ENCODE data around the gene ERBB4.
"Not testable (repeated sequence)": the region's sequence is repeated elsewhere in the genome, so short reads cannot be mapped to it uniquely, and the experiment has no call there.

ERBB4 gene

DNA sequence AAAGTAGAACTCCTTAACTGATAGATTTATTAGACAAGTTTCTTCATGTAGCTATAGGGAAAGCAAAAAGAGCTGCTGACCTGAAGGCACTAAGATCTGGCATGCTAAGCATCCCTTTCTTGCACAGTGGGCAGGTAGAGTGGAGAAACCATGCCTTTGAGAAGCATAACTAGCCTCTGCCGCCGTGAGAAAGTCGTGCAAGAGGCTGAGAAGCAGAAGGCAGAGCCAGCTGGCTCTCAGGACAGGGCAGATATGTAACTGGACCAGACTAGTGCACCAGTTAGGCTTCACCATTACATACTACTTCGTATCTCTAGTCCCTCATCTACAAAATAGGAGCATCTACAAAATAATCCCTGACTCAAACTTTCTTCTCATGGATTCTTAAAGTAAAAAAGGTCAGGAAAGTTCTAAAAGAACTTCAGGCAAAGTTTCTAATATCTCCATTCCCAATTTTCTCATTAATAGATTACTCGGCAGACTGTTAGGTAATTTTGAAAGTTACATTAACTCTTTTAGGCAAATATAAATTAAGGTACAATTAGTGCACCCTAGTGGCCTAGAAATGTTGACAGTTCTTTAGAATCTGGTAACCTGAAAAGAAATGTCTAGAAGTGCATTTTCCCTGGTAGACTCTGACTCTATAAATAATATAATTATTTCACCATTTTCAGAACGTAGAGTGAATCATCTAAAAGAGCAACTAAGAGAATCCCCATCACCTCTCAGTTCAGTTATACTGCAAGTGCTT lies 10.3 kb downstream of the ERBB4 start:
- no peak for DNase-seq (ENCODE audit: low read depth, low spot score)

DNA sequence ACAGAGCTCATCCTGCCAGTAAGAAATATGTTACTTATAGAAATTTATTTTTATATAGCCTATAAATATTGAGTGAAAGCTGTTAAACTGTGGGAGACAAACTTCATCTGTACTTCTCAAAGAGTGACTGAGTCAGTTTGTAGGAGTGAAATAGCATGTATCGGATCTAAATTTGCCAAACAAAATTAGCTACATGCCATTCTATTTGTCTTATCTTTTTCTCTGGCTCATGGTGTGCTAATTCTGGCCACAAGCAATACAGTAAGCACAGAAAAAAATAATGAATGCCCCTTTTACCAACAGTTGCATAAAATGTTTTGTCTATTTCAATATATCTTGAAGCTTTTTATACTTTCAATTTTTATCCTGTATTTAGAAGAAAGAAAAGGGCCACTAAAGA lies 12.5 kb downstream of the ERBB4 start:
- DNase-seq (ENCODE audit: low read depth, low spot score), result no peak

- DNase-seq (ENCODE audit: low read depth, low spot score), result no peak
Observed at GRCh38 chr2:212523756-212524155, 14.8 kb downstream of the ERBB4 start.

DNA sequence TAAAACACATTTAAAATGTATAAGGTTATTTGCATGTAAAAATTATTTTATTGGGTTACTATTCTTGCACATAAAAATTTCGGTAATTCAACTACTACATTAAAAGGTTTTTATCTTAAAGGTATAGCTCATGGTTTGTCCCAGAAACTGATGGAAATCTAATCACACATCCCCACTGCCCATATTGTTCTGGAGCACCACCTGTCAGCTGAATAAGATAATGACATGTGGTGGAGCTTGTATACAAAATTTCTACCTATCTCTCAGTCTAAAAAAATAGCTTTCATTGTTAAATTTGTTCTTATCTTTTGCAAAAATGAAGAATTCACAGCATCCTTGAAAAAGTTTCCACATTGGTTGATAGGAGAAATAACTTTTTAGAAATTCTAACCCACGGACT lies 18.3 kb downstream of the ERBB4 start:
- no peak for DNase-seq (ENCODE audit: low read depth, low spot score)

DNA sequence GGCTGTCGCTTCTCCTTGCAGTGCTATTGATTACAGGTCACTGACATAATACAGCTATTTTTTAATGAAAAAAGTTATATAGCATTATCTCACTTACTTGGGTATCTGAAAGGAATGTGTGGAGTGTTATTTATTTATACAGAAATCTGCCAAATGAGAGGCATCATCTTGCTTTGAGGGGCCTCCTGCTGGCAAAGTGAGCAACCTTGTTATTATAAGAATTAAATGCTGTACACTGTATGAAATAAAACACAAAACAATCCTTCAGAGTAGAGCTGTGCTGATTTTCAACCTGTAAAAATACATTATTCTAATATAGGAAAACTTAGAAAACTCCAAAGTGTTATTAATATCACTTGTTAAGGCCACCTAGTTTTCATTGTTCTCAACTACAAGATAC lies 20.9 kb downstream of the ERBB4 start:
- no peak for DNase-seq (ENCODE audit: low read depth, low spot score)

DNA sequence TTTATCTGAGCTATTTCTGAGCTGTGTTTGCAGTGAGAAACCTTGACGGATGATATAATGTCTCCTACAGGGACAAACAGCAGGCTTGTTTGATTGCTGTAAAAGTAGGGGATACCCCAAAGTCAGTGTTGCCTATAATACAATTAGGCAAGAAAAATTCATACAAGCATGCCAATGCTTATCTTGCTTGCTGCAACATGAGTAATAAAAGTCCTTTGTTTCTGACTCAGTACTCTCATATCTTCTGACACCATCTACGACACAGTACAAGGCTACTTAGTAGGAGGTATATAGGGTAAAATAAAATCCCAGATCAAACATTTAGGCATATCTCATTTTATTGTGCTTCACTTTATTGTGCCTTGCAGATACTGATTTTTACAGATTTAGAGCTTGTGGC lies 33.0 kb downstream of the ERBB4 start:
- DNase-seq (ENCODE audit: low read depth, low spot score), result no peak

DNA sequence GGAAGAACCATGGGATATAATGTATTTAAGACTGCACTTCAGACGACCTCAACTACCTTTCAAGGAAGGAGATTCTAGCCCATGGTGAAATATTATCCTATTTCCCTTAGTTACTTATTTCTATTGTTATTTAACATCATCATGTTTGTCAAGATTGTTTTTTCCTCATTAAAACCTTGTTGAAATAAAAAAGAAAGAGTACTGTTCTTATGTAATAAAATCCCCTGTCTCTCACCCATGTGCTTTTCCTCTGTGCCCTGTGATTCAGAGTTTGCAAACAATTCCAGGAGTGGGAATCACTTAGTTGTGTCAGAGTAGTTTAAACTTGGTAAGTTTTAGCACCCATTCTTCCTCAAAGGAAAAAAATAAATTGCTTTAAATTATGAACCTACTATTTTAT lies 43.6 kb downstream of the ERBB4 start:
- DNase-seq (ENCODE audit: low read depth, low spot score), result no peak

DNA sequence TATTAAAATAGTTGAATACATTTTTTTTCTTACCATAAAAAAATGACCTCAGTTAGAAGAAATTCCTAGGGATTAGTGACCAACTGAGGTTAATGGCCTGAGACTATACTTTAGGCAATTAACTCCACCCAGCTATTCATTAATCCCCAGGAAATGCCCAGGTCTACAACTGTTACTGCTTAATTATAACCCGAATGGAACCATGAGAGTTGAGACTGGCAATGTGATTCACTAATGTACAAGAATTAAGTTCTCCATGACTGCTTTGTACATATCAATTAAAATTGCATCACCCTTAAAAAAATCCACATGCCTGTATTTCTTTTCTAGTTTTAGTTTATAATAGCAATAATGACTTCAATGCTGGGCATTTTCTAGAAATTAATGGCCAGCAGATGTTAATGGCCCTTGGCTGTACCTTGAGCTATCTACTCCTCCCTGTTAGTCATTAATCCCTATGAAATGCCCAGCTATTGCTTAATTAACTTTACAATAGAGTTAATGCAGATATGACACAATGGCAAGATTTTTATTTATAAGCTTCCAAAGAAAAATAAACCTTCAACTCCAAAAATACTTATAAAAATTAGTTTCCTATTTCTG lies 44.1 kb downstream of the ERBB4 start:
- no peak for DNase-seq (ENCODE audit: low read depth, low spot score)

DNA sequence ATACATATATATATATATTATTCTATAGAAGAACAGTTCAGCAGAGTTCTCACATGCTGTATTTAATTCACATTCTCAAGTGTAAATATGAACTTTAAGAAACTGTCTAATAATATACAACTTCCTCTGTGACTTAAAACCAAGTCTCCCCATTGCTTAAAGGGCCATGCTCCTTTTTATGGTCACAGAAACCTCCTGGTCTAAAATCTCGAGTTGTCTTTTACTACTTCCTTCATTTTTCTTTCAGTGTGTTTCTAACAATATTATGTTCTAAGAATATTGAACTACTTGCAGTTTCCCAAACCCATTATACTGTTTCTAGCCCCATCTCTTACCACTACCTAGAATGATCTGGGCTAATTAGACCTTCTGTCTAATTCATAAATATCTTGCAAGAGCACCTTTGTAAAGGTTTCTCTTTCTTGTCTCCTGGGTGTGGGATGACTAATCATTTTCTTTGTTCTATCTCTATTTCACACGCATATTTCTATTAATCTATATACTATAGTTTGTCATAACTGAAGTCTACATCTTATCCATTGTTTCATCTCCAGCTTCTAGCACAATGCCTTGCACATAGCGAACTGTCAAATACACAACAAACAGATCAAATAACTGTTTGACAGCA lies 48.8 kb downstream of the ERBB4 start:
- no peak for DNase-seq (ENCODE audit: low read depth, low spot score)

GRCh38 chr2:212488611-212489010 lies 50.0 kb downstream of the ERBB4 start:
- no peak for DNase-seq (ENCODE audit: low read depth, low spot score)

DNA sequence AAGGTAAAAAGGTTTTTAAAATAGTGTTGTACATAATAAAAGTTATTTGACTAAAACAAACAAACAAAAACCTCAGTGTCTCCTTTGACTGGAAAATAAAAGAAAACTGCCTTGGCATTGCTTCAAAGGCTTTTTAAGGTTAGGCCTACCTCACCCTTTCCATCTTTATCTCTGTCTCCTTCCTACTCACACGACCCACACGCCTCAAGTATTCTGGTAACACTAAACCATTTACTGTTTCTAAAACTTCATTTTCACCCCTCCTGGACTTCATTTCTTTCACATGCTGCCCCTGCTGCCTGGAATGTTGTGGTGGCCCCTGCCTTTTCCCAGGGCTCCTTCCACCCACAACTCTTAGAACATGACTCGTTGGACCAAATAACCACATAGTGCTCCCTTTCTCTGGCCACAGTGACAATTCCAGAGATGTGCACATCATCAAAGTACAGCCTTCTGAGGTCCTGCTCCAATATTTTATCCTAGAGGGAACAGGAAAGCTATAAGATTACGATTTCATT lies 54.0 kb downstream of the ERBB4 start:
- DNase-seq (ENCODE audit: low read depth, low spot score), result peak; percentile 2

- DNase-seq (ENCODE audit: low read depth, low spot score), result no peak
Observed at GRCh38 chr2:212480447-212480846, 58.2 kb downstream of the ERBB4 start.

- DNase-seq (ENCODE audit: low read depth, low spot score), result no peak
Observed at GRCh38 chr2:212477571-212477970, 61.0 kb downstream of the ERBB4 start.

- DNase-seq (ENCODE audit: low read depth, low spot score), result no peak
Observed at GRCh38 chr2:212473211-212473610, 65.4 kb downstream of the ERBB4 start.

- not testable (repeated sequence) for DNase-seq (ENCODE audit: low read depth, low spot score)
Observed at GRCh38 chr2:212467551-212467950, 71.1 kb downstream of the ERBB4 start.

DNA sequence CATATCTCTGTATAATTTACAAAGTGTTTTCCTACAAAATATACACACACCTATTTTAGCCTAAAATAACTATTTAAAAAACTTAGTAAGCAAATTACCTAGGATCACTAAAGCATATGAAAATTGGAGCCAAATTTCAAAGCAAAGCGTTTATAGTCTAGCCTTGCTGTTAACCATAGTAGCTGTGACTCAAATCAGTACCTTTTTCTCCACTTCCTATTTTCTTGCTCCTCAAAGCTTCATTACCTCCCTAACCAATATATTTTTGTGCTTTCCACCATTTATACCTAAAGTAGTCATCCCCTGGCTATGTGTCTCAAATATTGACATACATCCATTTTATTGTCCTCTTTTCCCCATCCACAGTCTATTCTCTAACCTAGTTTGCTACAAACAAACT lies 73.1 kb downstream of the ERBB4 start:
- DNase-seq (ENCODE audit: low read depth, low spot score), result no peak

GRCh38 chr2:212461708-212462107 lies 76.9 kb downstream of the ERBB4 start:
- not testable (repeated sequence) for DNase-seq (ENCODE audit: low read depth, low spot score)

DNA sequence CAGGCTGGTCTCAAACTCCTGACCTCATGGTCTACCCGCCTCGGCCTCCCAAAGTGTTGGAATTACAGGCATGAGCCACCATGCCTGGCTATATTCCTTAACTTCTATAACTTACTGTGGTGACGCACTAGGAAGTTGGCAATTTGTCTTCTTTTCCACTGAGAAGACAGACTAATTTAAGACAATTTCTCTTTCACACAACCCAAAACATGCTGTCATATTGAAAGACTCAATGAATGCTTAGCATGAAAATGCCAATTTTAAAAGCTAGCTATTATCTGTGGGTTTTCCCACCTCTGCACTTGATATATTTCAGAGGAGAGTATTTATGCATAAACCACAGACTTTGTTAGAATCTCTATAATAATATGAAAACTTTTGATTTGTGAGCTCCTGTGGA lies 84.5 kb downstream of the ERBB4 start:
- no peak for DNase-seq (ENCODE audit: low read depth, low spot score)

- DNase-seq (ENCODE audit: low read depth, low spot score), result no peak
Observed at GRCh38 chr2:212451786-212452231, 86.8 kb downstream of the ERBB4 start.

GRCh38 chr2:212448698-212449097 lies 89.9 kb downstream of the ERBB4 start:
- DNase-seq (ENCODE audit: low read depth, low spot score), result no peak

GRCh38 chr2:212441821-212442220 lies 96.8 kb downstream of the ERBB4 start:
- no peak for DNase-seq (ENCODE audit: low read depth, low spot score)

- peak; percentile 66 for DNase-seq (ENCODE audit: low read depth, low spot score)
Observed at GRCh38 chr2:212441141-212441540, 97.5 kb downstream of the ERBB4 start.
